ENCODE data around the gene PPP1R11.
"Not testable (repeated sequence)": the region's sequence is repeated elsewhere in the genome, so short reads cannot be mapped to it uniquely, and the experiment has no call there.

PPP1R11 gene

GRCh38 chr6:30066577-30067459 lies at the start of gene PPP1R11:
PPP1R11 (plus strand) TSS chr6:30067198; CDS start chr6:30067411, 213 bp downstream.
- DNase-seq, result peak; percentile 98

GRCh38 chr6:30019819-30020218 lies 47.2 kb upstream of the PPP1R11 start:
- no peak for DNase-seq

- no peak for DNase-seq
These were observed 46.4 kb upstream of the PPP1R11 start for GRCh38 chr6:30020626-30021025.

- no peak for DNase-seq
These were observed 44.8 kb upstream of the PPP1R11 start for GRCh38 chr6:30022189-30022588.

- not testable (repeated sequence) for DNase-seq
These were observed 44.3 kb upstream of the PPP1R11 start for GRCh38 chr6:30022712-30023111.

- no peak for DNase-seq
These were observed 41.8 kb upstream of the PPP1R11 start for GRCh38 chr6:30025186-30025585.

GRCh38 chr6:30029588-30029987 lies 37.4 kb upstream of the PPP1R11 start:
- no peak for DNase-seq

- DNase-seq, result no peak
These were observed 35.6 kb upstream of the PPP1R11 start for GRCh38 chr6:30031381-30031780.

- not testable (repeated sequence) for DNase-seq
These were observed 33.6 kb upstream of the PPP1R11 start for GRCh38 chr6:30033440-30033839.

- DNase-seq, result no peak
These were observed 31.2 kb upstream of the PPP1R11 start for GRCh38 chr6:30035784-30036183.

GRCh38 chr6:30037182-30037788 lies 29.7 kb upstream of the PPP1R11 start:
- no peak for DNase-seq

GRCh38 chr6:30041221-30041620 lies 25.8 kb upstream of the PPP1R11 start:
- no peak for DNase-seq

GRCh38 chr6:30041821-30042220 lies 25.2 kb upstream of the PPP1R11 start:
- DNase-seq, result no peak

GRCh38 chr6:30042476-30042875 lies 24.5 kb upstream of the PPP1R11 start:
- no peak for DNase-seq

- DNase-seq, result no peak
These were observed 24.1 kb upstream of the PPP1R11 start for GRCh38 chr6:30042914-30043313.

- no peak for DNase-seq
These were observed 23.3 kb upstream of the PPP1R11 start for GRCh38 chr6:30043744-30044143.

GRCh38 chr6:30044630-30045029 lies 22.4 kb upstream of the PPP1R11 start:
- DNase-seq, result no peak

- no peak for DNase-seq
These were observed 19.8 kb upstream of the PPP1R11 start for GRCh38 chr6:30047220-30047619.

- no peak for DNase-seq
These were observed 13.3 kb upstream of the PPP1R11 start for GRCh38 chr6:30053682-30054081.

- no peak for DNase-seq
These were observed 11.5 kb upstream of the PPP1R11 start for GRCh38 chr6:30055513-30055912.

GRCh38 chr6:30060606-30061091 lies 6.3 kb upstream of the PPP1R11 start:
- no peak for DNase-seq

- DNase-seq, result peak; percentile 98
These were observed 5.7 kb upstream of the PPP1R11 start, which contains the start of gene POLR1H for GRCh38 chr6:30061092-30061857. POLR1H (plus strand) TSS chr6:30061265; CDS start chr6:30061525, 260 bp downstream.

- no peak for DNase-seq
These were observed 5.0 kb upstream of the PPP1R11 start for GRCh38 chr6:30061858-30062458.

All from NCI-H1105 (cell line).